ENCODE data around the gene NSUN2. TPM values are rescaled to one million over a fixed set of nuclear protein-coding genes. Genes with fewer than 3 reads are reported as not detected.
"Not testable (repeated sequence)": the region's sequence is repeated elsewhere in the genome, so short reads cannot be mapped to it uniquely, and the experiment has no call there.

The NSUN2 gene
- polyA plus RNA-seq, 3 donors = 49.8 to 82.4 (median 51.1) TPM

- DNase-seq (ENCODE audit: extremely low read depth in 1 of 11, low read depth in 9 of 11, low spot score in 4 of 11) = no peak
These were observed 59.2 kb downstream of the NSUN2 start for GRCh38 chr5:6573651-6574101.

GRCh38 chr5:6572825-6573380 is 59.9 kb downstream of the NSUN2 start:
- DNase-seq (ENCODE audit: extremely low read depth in 1 of 11, low read depth in 9 of 11, low spot score in 4 of 11) = no peak

GRCh38 chr5:6572086-6572824 is 60.6 kb downstream of the NSUN2 start:
- DNase-seq (ENCODE audit: extremely low read depth in 1 of 11, low read depth in 9 of 11, low spot score in 4 of 11) = no peak

- DNase-seq (ENCODE audit: extremely low read depth in 1 of 11, low read depth in 9 of 11, low spot score in 4 of 11) = not testable (repeated sequence)
These were observed 61.2 kb downstream of the NSUN2 start for GRCh38 chr5:6571607-6572006.

- no peak for DNase-seq (ENCODE audit: extremely low read depth in 1 of 11, low read depth in 9 of 11, low spot score in 4 of 11)
These were observed 62.3 kb downstream of the NSUN2 start for GRCh38 chr5:6570530-6570929.

- DNase-seq (ENCODE audit: extremely low read depth in 1 of 11, low read depth in 9 of 11, low spot score in 4 of 11) = no peak
These were observed 64.0 kb downstream of the NSUN2 start for GRCh38 chr5:6568889-6569288.

- DNase-seq (ENCODE audit: extremely low read depth in 1 of 11, low read depth in 9 of 11, low spot score in 4 of 11) = no peak
These were observed 64.5 kb downstream of the NSUN2 start for GRCh38 chr5:6568383-6568782.

GRCh38 chr5:6567835-6568234 is 65.0 kb downstream of the NSUN2 start:
- DNase-seq (ENCODE audit: extremely low read depth in 1 of 11, low read depth in 9 of 11, low spot score in 4 of 11) = no peak

GRCh38 chr5:6567068-6567467 is 65.8 kb downstream of the NSUN2 start:
- DNase-seq (ENCODE audit: extremely low read depth in 1 of 11, low read depth in 9 of 11, low spot score in 4 of 11) = no peak

- DNase-seq (ENCODE audit: extremely low read depth in 1 of 11, low read depth in 9 of 11, low spot score in 4 of 11) = no peak
These were observed 67.4 kb downstream of the NSUN2 start for GRCh38 chr5:6565492-6565891.

- no peak for DNase-seq (ENCODE audit: extremely low read depth in 1 of 11, low read depth in 9 of 11, low spot score in 4 of 11)
These were observed 74.9 kb downstream of the NSUN2 start for GRCh38 chr5:6557807-6558575.

GRCh38 chr5:6556802-6557102 is 76.1 kb downstream of the NSUN2 start:
- DNase-seq (ENCODE audit: extremely low read depth in 1 of 11, low read depth in 9 of 11, low spot score in 4 of 11) = no peak

- DNase-seq (ENCODE audit: extremely low read depth in 1 of 11, low read depth in 9 of 11, low spot score in 4 of 11) = no peak
These were observed 76.6 kb downstream of the NSUN2 start for GRCh38 chr5:6556089-6556801.

- no peak for DNase-seq (ENCODE audit: extremely low read depth in 1 of 11, low read depth in 9 of 11, low spot score in 4 of 11)
These were observed 78.0 kb downstream of the NSUN2 start for GRCh38 chr5:6554812-6555211.

- no peak for DNase-seq (ENCODE audit: extremely low read depth in 1 of 11, low read depth in 9 of 11, low spot score in 4 of 11)
These were observed 78.9 kb downstream of the NSUN2 start for GRCh38 chr5:6553972-6554371.

GRCh38 chr5:6552612-6553011 is 80.2 kb downstream of the NSUN2 start:
- DNase-seq (ENCODE audit: extremely low read depth in 1 of 11, low read depth in 9 of 11, low spot score in 4 of 11) = no peak

GRCh38 chr5:6551955-6552313 is 80.9 kb downstream of the NSUN2 start:
- DNase-seq (ENCODE audit: extremely low read depth in 1 of 11, low read depth in 9 of 11, low spot score in 4 of 11) = no peak

- no peak for DNase-seq (ENCODE audit: extremely low read depth in 1 of 11, low read depth in 9 of 11, low spot score in 4 of 11)
These were observed 81.4 kb downstream of the NSUN2 start for GRCh38 chr5:6551287-6551954.

- no peak for DNase-seq (ENCODE audit: extremely low read depth in 1 of 11, low read depth in 9 of 11, low spot score in 4 of 11)
These were observed 82.2 kb downstream of the NSUN2 start for GRCh38 chr5:6550628-6551027.
